Heart right ventricle (tissue), 16 donors: ENCODE measurements around the gene DLX6. TPM values are rescaled to one million over a fixed set of nuclear protein-coding genes. Genes with fewer than 3 reads are reported as not detected.

Experiments
- ATAC-seq, 8 donors: fragments of 200-7000 bp; cut with Tn5 transposase; one replicate each; pipeline ENCODE4 v1.9.1; 2020; ENCODE audit warnings: mild to moderate bottlenecking in 8 of 8, moderate library complexity in 8 of 8, moderate number of reproducible peaks in 1 of 8
- DNase-seq, 2 donors: peaks; one replicate each; pipeline ENCODE4 v3.0.0-alpha.2; 2020
- H3K27ac ChIP-seq, 10 donors: fragments of 200-600 bp; sonication (generic) in 2 of 10; one replicate each; pipeline versions ENCODE4 v1.5.0 to v1.8.0; 2020 to 2022; ENCODE audit warnings: mild to moderate bottlenecking in 3 of 10
- H3K27me3 ChIP-seq, 7 donors: fragments of 200-600 bp; one replicate each; pipeline ENCODE4 v1.8.0; 2021 to 2022; ENCODE audit warnings: mild to moderate bottlenecking in 2 of 7
- H3K36me3 ChIP-seq, 9 donors: fragments of 200-600 bp; sonication (generic) in 1 of 9; one replicate each; pipeline versions ENCODE4 v1.5.0 to v1.8.0; 2020 to 2022; ENCODE audit warnings: mild to moderate bottlenecking in 2 of 9
- H3K4me1 ChIP-seq, 9 donors: fragments of 200-600 bp; sonication (generic) in 1 of 9; one replicate each; pipeline versions ENCODE4 v1.5.0 to v1.8.0; 2020 to 2022; ENCODE audit warnings: mild to moderate bottlenecking in 4 of 9
- H3K4me3 ChIP-seq, 10 donors: fragments of 200-600 bp; sonication (generic) in 2 of 10; one replicate each; pipeline versions ENCODE4 v1.5.0 to v1.8.0; 2020 to 2022; ENCODE audit warnings: mild to moderate bottlenecking in 7 of 10, moderate library complexity in 2 of 10
- H3K9me3 ChIP-seq, 11 donors: fragments of 200-600 bp in 10 of 11; sonication (generic) in 2 of 11; one replicate each; pipeline versions ENCODE4 v1.5.0 to v1.8.0; 2013 to 2022; ENCODE audit warnings: mild to moderate bottlenecking in 2 of 11, control low read depth in 1 of 11, moderate library complexity in 1 of 11
- CTCF ChIP-seq, 9 donors: fragments of 200-600 bp; sonication (generic) in 2 of 9; IDR thresholded peaks; one replicate each; pipeline versions ENCODE4 v1.5.0 to v1.8.0; 2021 to 2022; ENCODE audit warnings: antibody characterized with exemption in 9 of 9, mild to moderate bottlenecking in 5 of 9, moderate library complexity in 1 of 9
- WGBS, 2 donors: extraction: QIAGEN DNeasy Blood & Tissue Kit; methylation state at CpG; one replicate each; pipeline ENCODE4 v1.1.7; 2013; ENCODE audit warnings: inconsistent platforms in 1 of 2; 5-methylcytosine and 5-hydroxymethylcytosine counted together
- intact Hi-C, 10 donors: fragments of 100-400 bp; cut with DNase I; formaldehyde crosslinking; loops; one replicate each; pipeline versions ENCODE4 v1.11.1 to v1.14.2; 2022
- polyA plus RNA-seq, 2 donors: library from polyadenylated mRNA; stranded (reverse); fragments of 200-250 nt; gene quantifications; one replicate each; pipeline ENCODE4 v1.2.3, GENCODE V29; 2013
- total RNA-seq, 10 donors: library from RNA; stranded (reverse); fragmentation: NEBNext Ultra II Directional in 3 of 10; extraction: Animal tissue kit (Norgen Biotek cat#: 25700) in 3 of 10; gene quantifications; one replicate each; pipeline versions ENCODE4 v1.2.1 to v1.2.4, GENCODE V29; 2021 to 2023
- donor health status: Arrhythmogenic right ventricular cardiomyopathy.
- donor health status: ischemic (EF 13 %, LVEDD 7.1; RV severe dilation, severe dysfunction).
- donor health status: healthy with polysubstance abuse.
- donor health status: DM: no; HTN: yes; CAD: no.
- donor health status: DM: no; HTN: no; CAD: no.
- donor health status: ischemic (EF 25% LVEDD 6.9; RV normal size, moderate dysfunction).
- donor health status: ischemic (EF 25% LVEDD 5.7; RV mildly dilated, moderate dysfunction).
- donor health status: healthy.
- donor health status: DM: yes; HTN: yes; CAD: no.
- donor health status: Ischemic cardiomyopathy.
- donor health status: ischemic (EF 35%, LVEDD 5.7; RV mildly dilated, moderate dysfunction).
- donor health status: nonischemic (EF 11% LVEDD 7.7; RV severe dilation, severe dysfunction).
- donor health status: DM: yes; HTN: yes; CAD: no.
- donor health status: PGD.
- donor health status: ischemic (EF 29% LVEDD 5.4; RV normal size, mild dysfunction).
- donor health status: nonischemic (EF 23%, LVEDD 6.1; RV moderate dilation, normal function).

DLX6 gene
- total and polyA plus RNA-seq, 12 donors, result not detected

GRCh38 chr7:96970739-96971138 is 34.6 kb upstream of the DLX6 start:
- Histone ChIP-seq H3K4me3 (no peak overlapping the region), H3K4me1 (no peaks in the 10 kb centered on the region), H3K27ac (no peak overlapping the region), H3K9me3 (no peaks in the 10 kb centered on the region), H3K27me3 (peaks cover 0 to 66% (median 30%) of the 10 kb centered on the region in 7 donors), H3K36me3 (no peaks in the 10 kb centered on the region)
- ATAC-seq, result no peak
- no peak for DNase-seq
- no peak for TF ChIP-seq CTCF (IDR thresholded peaks at IDR 0.05)
- intact Hi-C loops, result no loop called here

GRCh38 chr7:96973986-96974385 is 31.4 kb upstream of the DLX6 start:
- DNase-seq, result no peak
- no peak for ATAC-seq

GRCh38 chr7:96976106-96976505 is 29.2 kb upstream of the DLX6 start:
- H3K9me3 ChIP-seq, result no peaks in the 10 kb centered on the region
- no peak for TF ChIP-seq CTCF (IDR thresholded peaks at IDR 0.05)
- no peak overlapping the region for H3K4me3 ChIP-seq
- ATAC-seq (no peak), DNase-seq (no peak)
- no peak overlapping the region for H3K27ac ChIP-seq
- WGBS, 2 donors, result 42 to 56% methylated on average over 2 of the region's 2 CpGs
- no peaks in the 10 kb centered on the region for H3K36me3 ChIP-seq
- no peaks in the 10 kb centered on the region for H3K4me1 ChIP-seq
- H3K27me3 ChIP-seq, result peaks cover 0 to 36% (median 11%) of the 10 kb centered on the region in 7 donors
- intact Hi-C loops, result no loop called here

More at GRCh38 chr7:96973986-96974385, 31.4 kb upstream of the DLX6 start:
- Histone ChIP-seq H3K27me3 (peaks cover 0 to 53% (median 15%) of the 10 kb centered on the region in 7 donors), H3K36me3 (no peaks in the 10 kb centered on the region), H3K27ac (no peak overlapping the region), H3K9me3 (no peaks in the 10 kb centered on the region), H3K4me3 (no peak overlapping the region), H3K4me1 (no peaks in the 10 kb centered on the region)
- no peak for TF ChIP-seq CTCF (IDR thresholded peaks at IDR 0.05)
- 39 to 46% methylated on average over 2 of the region's 2 CpGs for WGBS, 2 donors
- intact Hi-C loops, result no loop called here

GRCh38 chr7:96977445-96977844 is 27.9 kb upstream of the DLX6 start:
- H3K4me1 ChIP-seq, result no peaks in the 10 kb centered on the region
- H3K27me3 ChIP-seq, result peaks cover 0 to 44% (median 14%) of the 10 kb centered on the region in 7 donors
- no peaks in the 10 kb centered on the region for H3K36me3 ChIP-seq
- no peaks in the 10 kb centered on the region for H3K9me3 ChIP-seq
- ATAC-seq (no peak), DNase-seq (no peak)
- H3K27ac ChIP-seq, result no peak overlapping the region
- TF ChIP-seq CTCF (IDR thresholded peaks at IDR 0.05), result no peak
- H3K4me3 ChIP-seq, result no peak overlapping the region
- intact Hi-C loops, result no loop called here
